Right lung (tissue), 5 donors: ENCODE results near the gene PIK3R5. TPM values are rescaled to one million over a fixed set of nuclear protein-coding genes. Genes with fewer than 3 reads are reported as not detected.

Experiments
- DNase-seq, 2 donors: peaks; one replicate each; pipeline ENCODE4 v3.0.0-alpha.2; 2013
- polyA plus RNA-seq, 5 donors: library from polyadenylated mRNA; unstranded; fragments of 120-200 nt; gene quantifications; one replicate each; pipeline versions ENCODE4 v1.2.1 to v1.2.3, GENCODE V29; 2013; ENCODE audit warnings: inconsistent platforms in 1 of 5, low replicate concordance in 1 of 5; ENCODE audit not compliant: insufficient read length in 5 of 5, insufficient read depth in 1 of 5

The PIK3R5 gene
- polyA plus RNA-seq, 5 donors: 1.4 to 2.4 (median 1.8) TPM

DNA sequence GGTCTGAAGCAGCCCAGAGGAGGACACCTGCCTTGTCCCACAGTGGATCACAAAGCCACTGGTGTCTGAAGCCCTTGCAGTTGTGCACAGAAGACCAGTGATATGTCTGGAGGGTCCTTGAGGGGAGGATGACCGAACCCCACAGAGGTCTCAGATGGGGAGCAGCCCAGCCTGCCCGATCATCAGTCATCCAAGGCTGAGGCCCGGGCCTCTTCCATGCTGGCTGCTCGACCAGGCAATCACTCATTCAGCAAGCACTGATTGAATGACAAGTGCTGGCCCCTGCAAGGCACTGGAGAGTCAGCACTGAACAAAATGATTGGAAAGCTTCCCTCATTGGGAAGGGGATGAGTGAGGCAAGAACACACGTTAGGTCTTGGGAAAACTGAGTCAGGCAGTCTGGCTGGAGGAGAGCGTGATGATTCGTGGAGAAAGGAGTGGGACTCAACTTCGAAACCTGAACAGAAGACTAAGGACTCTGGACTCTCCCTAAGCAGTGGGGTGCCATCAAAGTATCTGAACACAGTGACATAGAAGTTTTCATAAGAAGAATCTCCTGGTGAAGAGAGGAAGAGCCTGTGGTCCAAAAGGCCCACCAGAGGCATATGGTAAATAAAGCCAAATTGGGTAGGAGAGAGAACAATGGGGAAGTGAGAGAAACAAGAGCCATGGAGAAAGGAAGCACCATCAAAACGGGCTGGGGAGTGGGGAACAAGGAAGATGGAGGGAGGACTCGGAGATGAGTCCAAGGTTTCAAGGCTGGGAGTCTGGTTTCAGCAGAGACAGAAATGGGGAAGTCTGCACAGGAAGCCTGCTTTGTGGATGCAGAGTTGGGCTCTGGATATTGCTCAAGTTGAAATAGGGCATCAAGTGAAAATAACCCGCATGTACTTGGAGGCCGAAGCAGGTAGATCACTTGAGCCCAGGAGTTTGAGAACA lies 10.2 kb downstream of the PIK3R5 start:
- no peak for DNase-seq

DNA sequence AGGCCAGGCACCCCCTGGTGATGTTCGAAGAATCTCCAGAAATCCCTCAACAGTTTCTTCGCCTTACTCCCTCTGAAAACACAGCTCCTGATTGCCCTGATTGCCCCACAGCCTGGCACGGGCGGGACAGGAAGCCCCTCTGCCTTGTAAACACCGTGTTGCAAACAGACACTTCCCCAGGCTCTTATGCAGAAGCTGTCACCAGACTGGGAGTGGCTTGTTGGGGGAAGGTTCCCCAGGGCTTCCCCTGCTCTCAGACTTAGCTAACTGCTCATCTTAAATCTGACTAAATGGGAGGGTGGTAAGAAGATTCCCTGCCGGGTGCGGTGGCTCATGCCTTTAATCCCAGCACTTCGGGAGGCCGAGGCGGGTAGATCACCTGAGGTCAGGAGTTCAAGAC lies 11.2 kb downstream of the PIK3R5 start:
- DNase-seq: no peak

DNA sequence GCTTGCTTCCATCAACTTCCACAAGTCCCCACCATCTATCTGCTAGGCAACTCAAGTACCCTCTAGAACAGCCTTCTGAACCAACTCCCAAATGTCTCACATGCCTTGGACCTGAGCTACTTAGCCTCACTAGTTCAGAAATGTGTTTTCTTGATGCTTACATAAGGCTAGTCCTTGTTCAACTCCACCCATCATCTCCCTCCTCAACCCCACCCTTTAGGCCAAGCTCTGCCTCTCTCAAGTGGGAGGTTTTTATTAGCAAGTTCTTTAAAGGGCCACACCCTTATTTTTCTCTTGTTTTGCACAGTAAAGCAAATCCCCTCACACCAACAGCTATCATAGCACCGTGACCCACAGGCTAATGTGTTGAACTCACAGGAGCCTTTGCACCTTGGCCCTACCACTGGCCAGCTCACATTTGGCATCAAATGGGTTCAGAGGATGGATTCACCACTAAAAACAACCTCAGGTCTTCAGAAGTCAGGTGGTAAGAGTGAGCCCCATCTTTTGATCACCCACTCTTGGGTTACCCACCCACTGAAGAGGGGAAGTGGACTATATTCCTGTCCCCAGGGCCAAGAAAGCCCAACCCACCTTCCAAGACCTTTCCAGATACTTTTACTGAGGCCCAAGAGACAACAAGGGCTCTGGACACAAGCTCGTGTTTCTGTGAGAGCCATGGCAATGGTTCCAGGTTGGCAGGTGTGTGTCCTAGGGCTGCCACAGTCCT lies 12.2 kb downstream of the PIK3R5 start:
- DNase-seq: no peak

DNA sequence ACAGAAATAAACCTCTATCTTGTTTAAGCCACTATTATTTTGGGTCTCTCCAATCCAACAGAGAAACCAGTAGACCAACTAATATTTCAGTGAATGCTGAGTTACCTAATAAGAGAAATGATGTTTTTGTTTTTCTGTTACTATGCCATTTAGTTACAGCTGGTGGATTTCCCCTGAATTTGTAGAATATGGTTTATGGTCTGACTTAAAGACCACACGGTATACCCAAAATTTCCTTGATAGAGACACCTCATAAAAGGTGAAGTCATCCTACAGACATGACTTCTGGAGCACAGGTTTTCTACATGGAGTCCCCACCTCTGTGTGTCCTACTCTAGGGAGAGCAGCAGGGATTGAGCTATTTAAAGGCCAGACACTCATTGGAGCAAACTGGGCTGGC lies 13.3 kb downstream of the PIK3R5 start:
- DNase-seq: no peak

DNA sequence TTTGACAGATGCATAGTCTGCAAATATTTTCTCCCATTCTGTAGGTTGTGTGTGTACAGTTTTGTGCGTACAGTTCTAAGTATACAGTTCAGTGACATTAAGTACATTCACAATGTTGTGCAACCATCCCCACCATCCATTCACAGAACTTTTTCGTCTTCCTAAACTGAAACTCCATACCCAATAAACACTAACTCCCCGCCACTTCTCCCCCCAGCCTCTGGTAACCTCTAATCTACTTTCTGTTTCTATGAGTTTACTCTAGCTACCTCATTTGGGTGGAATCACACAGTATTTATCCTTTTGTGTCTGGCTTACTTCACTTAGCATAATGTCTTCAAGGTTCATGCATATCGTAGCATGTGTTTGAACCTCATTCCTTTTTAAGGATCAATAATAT lies 14.3 kb downstream of the PIK3R5 start:
- DNase-seq: no peak

DNA sequence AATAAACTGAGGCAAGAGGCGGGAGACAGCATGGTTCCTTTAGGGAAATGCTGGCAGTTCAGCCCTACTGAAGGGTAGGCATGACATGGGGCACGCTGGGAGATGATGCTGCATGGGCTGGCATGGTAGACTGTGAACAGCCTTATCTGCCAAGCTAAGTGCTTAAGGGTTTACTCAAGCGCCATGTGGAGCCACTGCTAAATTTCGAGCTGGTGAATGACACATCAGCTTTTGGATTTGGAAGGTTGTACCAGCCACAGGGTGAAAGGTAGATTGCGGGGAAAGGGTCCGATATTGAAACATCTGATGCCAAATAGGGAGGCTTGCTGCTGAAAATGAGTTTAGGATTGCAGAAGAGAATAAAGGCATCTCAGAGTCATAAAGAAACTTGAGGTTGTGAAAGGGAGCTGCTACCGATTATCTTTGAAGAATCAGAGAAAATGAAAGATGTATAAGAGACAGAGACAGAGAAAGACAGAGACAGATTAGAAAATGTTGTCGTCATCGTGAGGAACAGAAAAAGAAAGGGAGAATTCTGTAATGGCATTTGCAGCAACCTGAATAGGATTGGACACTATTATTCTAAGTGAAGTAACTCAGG lies 16.3 kb downstream of the PIK3R5 start:
- DNase-seq: no peak

DNA sequence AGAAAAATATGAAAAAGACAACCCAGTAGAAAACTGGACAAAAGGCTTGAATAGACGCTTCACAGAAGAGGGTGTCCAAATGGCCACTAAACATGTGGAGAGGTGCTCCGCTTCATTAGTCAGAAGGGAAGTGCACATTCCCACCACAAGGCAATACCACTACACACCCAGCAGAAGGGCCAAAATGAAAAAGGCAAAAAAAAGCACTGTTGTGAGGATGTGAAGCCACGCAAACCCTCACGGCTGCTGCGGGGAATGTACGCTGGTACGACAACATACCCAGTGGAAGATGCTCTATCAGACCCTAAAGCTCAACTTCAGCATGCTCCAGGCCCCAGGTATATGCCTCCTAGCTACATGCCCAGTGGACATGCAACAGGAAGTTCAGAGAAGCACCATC lies 17.0 kb downstream of the PIK3R5 start:
- no peak for DNase-seq

DNA sequence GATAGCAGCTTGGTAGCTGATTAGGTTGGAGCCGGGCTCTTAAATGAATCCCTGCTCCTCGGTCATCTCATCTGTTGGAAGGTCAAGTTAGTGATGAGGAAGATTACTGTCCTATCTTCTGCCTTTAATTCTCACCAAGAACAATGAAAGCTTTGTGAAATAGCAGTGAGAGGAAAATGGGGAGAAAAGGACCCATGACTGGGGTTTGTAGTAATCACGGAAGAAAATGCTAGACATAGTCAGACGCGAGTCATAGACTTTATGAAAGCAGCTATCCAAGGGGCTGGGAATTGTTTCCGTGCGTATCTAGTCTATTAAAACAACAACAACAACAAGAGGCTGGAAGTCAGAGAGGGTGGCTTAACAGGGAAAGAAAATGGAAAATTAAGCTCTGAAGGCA lies 18.3 kb downstream of the PIK3R5 start:
- DNase-seq: no peak

DNA sequence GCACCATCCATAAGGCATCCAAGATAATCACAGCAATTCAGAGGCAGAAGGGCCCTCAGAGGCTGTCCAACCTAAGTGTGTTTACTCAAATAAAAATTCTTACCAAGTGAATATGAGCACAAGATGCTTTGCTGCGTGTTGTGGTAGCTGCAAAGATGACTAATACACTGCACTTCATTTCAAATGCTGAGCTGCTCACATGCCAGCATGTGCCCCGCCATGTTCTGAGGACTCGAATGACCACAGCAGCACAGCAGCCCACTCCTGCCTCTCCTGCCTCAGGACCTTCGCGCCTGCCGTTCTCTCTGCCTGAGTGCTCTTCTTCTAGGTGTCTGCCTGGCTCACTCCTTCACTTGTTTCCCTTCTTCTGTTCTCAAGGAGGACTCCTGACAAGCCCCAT lies 19.0 kb downstream of the PIK3R5 start:
- DNase-seq: no peak

DNA sequence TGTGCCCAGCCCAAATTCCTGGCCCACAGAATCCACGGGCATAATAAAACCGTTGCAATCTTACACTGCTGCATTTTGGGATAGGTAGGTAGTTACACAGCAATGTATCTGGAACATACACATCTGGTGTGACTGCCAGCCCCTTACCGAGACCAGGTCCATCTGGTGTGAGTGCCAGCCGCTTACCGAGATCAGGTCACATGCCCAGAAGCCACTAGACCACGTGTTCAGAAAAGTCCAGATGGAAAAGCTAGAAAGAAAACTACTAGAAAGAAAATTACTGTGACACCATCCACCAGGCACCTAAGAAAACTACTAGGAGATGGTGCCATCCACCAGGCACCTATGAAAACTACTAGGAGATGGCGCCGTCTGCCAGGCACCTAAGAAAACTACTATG lies 19.4 kb downstream of the PIK3R5 start:
- no peak for DNase-seq

DNA sequence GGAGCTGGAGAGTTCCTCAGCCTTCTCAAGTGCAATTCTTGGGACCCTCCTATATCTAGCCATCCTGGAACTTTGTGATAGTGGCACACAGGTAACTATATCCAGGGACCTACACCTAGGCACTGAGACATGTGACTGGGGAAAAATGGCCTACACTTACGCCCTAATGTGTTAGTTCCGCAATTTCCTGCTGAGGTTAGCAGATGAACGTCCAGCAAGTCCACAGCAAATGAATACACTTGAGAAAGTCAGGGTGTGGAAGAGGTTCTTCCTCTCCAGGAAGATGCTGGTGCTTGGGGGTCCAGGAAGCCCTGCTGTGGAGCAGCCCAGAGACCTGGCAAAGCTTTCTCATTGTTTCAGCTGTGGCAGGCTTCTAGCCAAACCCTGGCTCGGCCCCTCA lies 20.8 kb downstream of the PIK3R5 start:
- no peak for DNase-seq

DNA sequence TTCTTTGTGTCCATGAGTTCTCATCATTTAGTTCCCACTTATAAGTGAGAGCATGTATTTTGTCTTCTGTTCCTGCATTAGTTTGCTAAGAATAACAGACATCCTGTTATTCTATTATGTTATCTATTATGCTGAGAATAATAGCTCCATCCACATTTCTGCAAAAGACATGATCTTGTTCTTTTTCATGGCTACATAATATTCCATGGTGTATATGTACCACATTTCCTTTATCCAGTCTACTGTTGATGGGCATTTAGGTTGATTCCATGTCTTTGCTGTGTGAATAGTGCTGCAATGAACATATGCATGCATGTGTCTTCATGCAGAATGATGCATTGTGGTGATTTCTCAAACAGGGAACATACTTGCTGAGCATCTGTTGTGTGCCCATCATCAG lies 21.4 kb downstream of the PIK3R5 start:
- DNase-seq: no peak

DNA sequence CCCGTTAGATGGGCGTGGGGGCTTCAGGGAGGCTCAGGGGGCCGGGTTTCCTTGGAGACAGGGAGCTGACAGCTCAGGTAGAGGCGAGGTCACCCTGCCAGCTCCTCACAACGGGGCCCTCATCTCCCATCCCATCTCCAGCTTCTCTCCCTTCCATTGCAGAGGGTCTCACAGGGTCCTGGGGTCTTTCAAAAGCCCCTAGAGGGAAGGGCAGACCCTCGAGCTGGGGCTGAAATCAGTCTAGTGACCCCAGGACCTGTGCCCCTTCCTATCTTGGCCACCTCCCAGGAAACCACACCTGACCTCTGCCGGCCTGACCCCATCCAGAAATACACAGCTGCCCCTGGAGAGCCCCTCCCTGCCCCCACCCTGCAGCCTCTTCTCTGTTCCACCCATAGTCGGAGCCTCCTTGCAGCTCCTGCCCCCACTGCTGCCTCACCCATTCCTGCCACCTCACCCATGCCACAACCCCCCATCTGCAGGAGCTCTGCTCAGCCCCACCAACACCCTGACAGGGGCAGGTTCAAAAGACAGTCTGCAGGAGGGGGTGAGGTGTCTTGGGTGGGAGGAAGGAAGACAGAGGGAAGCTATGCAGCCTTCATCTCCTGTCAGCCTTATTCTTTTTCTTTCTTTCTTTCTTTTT lies 23.4 kb downstream of the PIK3R5 start:
- no peak for DNase-seq

DNA sequence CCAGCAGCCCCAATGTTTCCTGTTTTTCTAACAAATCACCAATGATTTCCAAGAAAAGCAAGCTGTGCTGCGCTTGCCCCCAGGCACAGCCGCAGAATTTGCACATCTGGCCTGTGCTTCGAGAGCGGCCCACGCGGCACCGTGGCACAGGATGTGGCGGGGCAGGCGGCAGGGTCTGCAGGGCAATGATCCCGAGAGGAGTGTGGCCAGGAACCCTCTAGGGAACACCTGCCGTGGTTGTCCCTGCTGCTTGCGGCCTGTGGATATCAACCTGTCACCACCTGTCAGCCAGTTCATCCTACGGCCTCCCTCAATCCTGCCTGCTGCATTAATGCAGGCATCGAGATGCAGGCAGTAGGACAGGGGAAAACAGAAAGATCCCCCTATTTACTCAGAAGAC lies 24.0 kb downstream of the PIK3R5 start:
- no peak for DNase-seq

DNA sequence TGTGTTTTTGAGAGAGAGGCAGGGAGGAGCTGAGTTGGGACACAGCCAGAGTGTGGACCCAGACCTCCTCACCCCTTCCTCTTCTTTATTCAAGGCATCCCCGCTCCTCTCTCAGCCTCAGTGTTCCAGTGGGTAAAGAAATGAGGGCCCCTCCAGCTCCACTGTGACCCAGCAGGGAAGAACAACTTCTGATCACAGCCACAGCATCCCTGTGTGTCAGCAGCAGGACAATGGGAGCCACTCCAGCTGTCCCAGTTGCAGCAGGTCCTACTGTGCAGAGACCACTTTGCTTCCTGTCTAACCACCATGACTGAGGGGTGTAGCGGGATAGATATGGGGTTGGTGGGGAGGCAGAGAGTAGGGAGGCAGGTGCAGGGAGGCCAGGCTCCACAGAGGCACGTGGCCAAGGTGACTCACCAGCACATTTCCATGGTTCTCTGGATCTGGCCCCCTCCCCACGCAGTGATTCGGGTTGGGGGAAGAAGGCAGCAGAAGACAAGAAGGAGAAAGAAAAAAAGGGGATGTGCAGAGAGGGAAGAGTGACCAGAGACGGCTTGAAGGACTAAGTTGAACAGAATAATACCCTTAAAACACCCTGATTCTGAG lies 24.5 kb downstream of the PIK3R5 start:
- DNase-seq: no peak

DNA sequence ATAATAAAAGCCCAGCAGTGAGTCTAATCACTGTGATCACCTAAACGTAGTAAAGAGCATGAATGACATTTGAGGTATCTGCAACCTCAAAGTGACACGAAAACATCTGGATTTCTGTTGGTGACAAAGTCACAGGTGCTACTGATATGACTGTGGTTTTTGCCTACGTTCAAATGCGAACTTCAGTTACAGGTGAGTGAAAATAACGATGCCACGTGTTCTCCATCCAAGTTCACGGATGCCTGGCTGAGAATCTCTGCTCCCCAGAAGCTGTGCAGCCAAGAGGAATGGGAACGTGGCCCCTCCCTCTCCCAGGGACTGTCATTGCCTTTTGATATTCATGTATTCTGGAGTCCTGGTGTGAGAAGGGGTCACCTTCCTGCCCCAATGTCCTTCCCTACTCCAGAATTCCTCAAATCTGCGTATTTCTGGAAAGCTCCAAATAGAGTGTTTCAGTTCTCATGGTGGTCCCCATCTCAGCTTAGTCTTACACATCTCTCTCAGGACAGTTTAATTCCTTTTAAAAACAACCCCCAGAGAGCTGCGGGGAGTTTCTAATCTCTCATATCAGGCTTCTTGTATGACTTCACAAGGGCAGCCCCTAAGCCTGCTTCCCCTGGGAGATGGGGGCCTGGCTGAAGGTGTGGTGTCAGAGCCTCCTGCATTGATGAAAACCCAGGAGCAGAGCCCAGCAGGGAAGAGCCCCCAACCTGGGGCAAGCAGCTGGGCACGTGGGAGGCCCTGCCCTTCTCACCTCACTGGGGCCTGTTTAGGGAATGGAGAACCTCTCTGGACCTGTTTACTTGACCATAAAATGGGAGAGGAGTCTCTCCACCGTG lies 25.8 kb downstream of the PIK3R5 start:
- no peak for DNase-seq

DNA sequence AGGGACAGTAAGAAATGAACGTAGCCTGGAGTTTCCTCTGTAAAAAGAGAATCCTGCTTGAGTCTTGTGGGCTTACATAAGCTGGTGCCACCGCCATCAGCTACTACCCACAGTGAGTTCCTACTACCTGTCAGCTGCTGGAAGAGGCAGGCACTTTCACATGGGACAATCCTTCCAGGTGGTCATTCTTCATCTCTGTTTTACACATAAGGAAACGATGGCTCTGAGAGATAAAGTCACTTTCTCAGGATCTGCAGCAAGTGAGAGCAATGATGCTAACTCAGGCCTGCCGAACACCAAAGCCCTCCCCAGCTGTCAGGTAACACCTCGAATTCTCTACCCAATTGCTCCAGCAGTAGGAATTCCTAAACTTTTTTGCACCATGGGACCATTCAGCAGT lies 26.6 kb downstream of the PIK3R5 start:
- DNase-seq: no peak

DNA sequence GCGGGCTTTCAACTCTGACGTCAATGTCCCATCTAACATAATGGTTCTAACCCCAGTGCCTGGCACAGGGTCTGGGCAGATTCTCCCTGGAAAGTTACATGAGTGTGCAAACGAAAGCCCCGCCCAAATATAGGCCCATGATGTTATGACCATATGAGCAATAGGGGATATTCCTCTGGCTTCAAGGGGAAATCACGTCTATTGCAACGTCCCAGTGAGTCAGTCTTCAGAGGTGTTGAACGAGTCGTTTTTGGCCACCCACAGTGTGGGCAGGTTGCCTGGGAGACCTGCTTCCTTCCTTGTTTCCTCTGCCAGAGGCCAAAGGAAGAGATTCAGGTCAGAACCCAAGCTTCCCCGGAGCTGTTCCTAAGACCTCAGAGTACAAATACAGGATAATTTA lies 30.3 kb downstream of the PIK3R5 start:
- no peak for DNase-seq

DNA sequence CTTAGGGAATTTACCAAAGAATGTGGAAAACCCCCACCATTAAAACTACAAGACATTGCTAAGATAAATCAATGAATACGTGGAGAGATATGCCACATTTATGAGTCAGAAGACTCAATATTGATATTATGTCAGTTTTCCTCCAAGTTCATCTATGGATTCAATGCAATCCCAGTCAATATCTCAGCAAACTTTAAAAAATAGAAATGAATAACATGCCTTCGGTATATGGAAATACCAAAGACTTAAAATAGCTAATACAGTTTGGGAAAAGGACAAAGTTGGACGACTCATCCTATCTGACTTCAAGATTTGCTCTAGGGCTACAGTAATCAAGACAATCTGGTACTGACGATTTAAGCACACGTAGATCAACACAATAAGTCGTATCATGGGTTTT lies 31.2 kb downstream of the PIK3R5 start:
- no peak for DNase-seq

DNA sequence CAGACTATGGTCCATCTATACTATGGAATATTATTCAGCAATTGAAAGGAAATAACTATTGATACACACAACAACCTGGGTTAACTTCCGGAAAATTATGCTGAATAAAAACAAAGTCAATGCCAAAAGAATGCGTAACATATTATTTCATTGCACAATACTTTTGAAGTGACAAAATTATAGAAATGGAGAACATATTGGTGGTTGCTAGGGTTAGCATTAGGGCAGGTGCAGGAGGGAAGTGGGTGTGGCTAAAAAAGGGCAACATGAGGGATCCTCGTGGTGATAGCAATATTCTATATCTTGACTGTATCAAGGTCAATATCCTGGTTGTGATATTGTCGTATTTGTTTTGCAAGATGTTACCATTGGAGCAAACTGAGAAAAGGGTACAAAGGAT lies 34.9 kb downstream of the PIK3R5 start:
- no peak for DNase-seq

DNA sequence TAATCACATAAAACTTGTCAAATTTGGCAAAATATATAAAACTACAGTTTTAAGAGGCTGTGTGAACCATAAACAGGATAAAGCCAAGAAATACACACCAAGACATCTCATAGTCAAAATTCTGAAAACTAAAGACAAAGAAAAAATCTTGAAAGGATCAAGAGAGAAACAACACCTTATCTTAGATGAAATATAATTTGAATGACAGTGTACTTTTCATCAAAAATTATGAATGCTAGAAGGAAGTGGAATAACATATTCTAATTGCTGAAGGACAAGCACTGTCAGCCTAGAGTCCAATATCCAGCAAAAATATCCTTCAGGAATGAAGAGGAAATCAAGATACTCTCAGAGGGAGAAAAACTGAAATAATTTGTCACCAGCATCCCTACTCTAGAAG lies 37.2 kb downstream of the PIK3R5 start:
- no peak for DNase-seq
